Mesothelial cell of epicardium (in vitro differentiated cells): ENCODE measurements around the gene KCNAB1. TPM values are rescaled to one million over a fixed set of nuclear protein-coding genes. Genes with fewer than 3 reads are reported as not detected.

ENCODE experiments used
- DNase-seq, 2 experiments: peaks; one replicate each; pipeline ENCODE4 v3.0.0; 2021; ENCODE audit warnings: low spot score in 2 of 2; ENCODE audit not compliant: unreplicated experiment in 2 of 2
- H3K27ac Mint-ChIP-seq: 2 replicates; pipeline ENCODE4 v1.8.0; 2021; ENCODE audit warnings: mixed read lengths
- H3K27me3 Mint-ChIP-seq: 2 replicates; pipeline ENCODE4 v1.8.0; 2021; ENCODE audit warnings: low read depth, mixed read lengths
- H3K36me3 Mint-ChIP-seq: 2 replicates; pipeline ENCODE4 v1.8.0; 2021; ENCODE audit warnings: mixed read lengths
- H3K4me1 Mint-ChIP-seq: 2 replicates; pipeline ENCODE4 v1.8.0; 2021; ENCODE audit warnings: mixed read lengths
- H3K4me3 Mint-ChIP-seq: 2 replicates; pipeline ENCODE4 v1.8.0; 2021; ENCODE audit warnings: mild to moderate bottlenecking, moderate library complexity, mixed read lengths
- H3K9me3 Mint-ChIP-seq: 2 replicates; pipeline ENCODE4 v1.8.0; 2021; ENCODE audit warnings: mixed read lengths
- CTCF ChIP-seq: fragments of 200-600 bp; sonication (generic); IDR thresholded peaks from one replicate; pipeline ENCODE4 v1.5.0; 2021; ENCODE audit warnings: antibody characterized with exemption; ENCODE audit not compliant: unreplicated experiment
- total RNA-seq: library from RNA; stranded (reverse); gene quantifications from 3 replicates; pipeline ENCODE4 v1.2.1, GENCODE V29; 2021

KCNAB1 gene
- total RNA-seq, 1 donor from 2014 or later, result 3.7 TPM

- no peak overlapping the region for H3K4me3 Mint-ChIP-seq
- H3K27ac Mint-ChIP-seq, result no peak overlapping the region
- no peaks in the 10 kb centered on the region for H3K9me3 Mint-ChIP-seq
- H3K36me3 Mint-ChIP-seq, result no peaks in the 10 kb centered on the region
- H3K4me1 Mint-ChIP-seq, result no peaks in the 10 kb centered on the region
- H3K27me3 Mint-ChIP-seq, result peaks cover 3% of the 10 kb centered on the region
- no peak for TF ChIP-seq CTCF
- DNase-seq, result no peak
These were observed 456.4 kb downstream of the KCNAB1 start for GRCh38 chr3:156576651-156577348.

- no peaks in the 10 kb centered on the region for H3K4me1 Mint-ChIP-seq
- H3K4me3 Mint-ChIP-seq, result no peak overlapping the region
- H3K27ac Mint-ChIP-seq, result no peak overlapping the region
- H3K9me3 Mint-ChIP-seq, result no peaks in the 10 kb centered on the region
- no peak for TF ChIP-seq CTCF
- H3K27me3 Mint-ChIP-seq, result peaks cover 3% of the 10 kb centered on the region
- no peaks in the 10 kb centered on the region for H3K36me3 Mint-ChIP-seq
- no peak for DNase-seq
These were observed 457.4 kb downstream of the KCNAB1 start for GRCh38 chr3:156577736-156578135.

- Mint-ChIP-seq H3K9me3 (no peaks in the 10 kb centered on the region), H3K4me1 (no peaks in the 10 kb centered on the region), H3K4me3 (no peak overlapping the region), H3K27me3 (peaks cover 3% of the 10 kb centered on the region), H3K36me3 (no peaks in the 10 kb centered on the region), H3K27ac (no peak overlapping the region)
- no peak for TF ChIP-seq CTCF
- no peak for DNase-seq
These were observed 459.1 kb downstream of the KCNAB1 start for GRCh38 chr3:156579427-156579851.

GRCh38 chr3:156581033-156581432 is 460.7 kb downstream of the KCNAB1 start:
- TF ChIP-seq CTCF, result no peak
- no peak overlapping the region for H3K4me3 Mint-ChIP-seq
- no peaks in the 10 kb centered on the region for H3K9me3 Mint-ChIP-seq
- no peaks in the 10 kb centered on the region for H3K4me1 Mint-ChIP-seq
- H3K27ac Mint-ChIP-seq, result no peak overlapping the region
- no peak for DNase-seq
- peaks cover 2% of the 10 kb centered on the region for H3K27me3 Mint-ChIP-seq
- no peaks in the 10 kb centered on the region for H3K36me3 Mint-ChIP-seq

- H3K27ac Mint-ChIP-seq, result no peak overlapping the region
- H3K4me1 Mint-ChIP-seq, result no peaks in the 10 kb centered on the region
- no peaks in the 10 kb centered on the region for H3K27me3 Mint-ChIP-seq
- H3K9me3 Mint-ChIP-seq, result no peaks in the 10 kb centered on the region
- DNase-seq, result no peak
- no peak for TF ChIP-seq CTCF
- no peaks in the 10 kb centered on the region for H3K36me3 Mint-ChIP-seq
- no peak overlapping the region for H3K4me3 Mint-ChIP-seq
These were observed 461.6 kb downstream of the KCNAB1 start for GRCh38 chr3:156581954-156582353.
